EH (cell line): ENCODE results near the gene SMIM31.

ENCODE experiments used
- DNase-seq: peaks from one replicate; pipeline ENCODE4 v3.0.0-alpha.2; 2015; ENCODE audit warnings: low read depth

Gene SMIM31

GRCh38 chr4:164789047-164789446 is 35.1 kb downstream of the SMIM31 start:
- no peak for DNase-seq

- no peak for DNase-seq
These were observed 36.3 kb downstream of the SMIM31 start for GRCh38 chr4:164790249-164790648.

- no peak for DNase-seq
These were observed 45.5 kb downstream of the SMIM31 start for GRCh38 chr4:164799410-164799809.

GRCh38 chr4:164800786-164801185 is 46.9 kb downstream of the SMIM31 start:
- no peak for DNase-seq

GRCh38 chr4:164802301-164802901 is 48.5 kb downstream of the SMIM31 start:
- DNase-seq: no peak

- no peak for DNase-seq
These were observed 49.8 kb downstream of the SMIM31 start for GRCh38 chr4:164803702-164804101.

GRCh38 chr4:164807611-164808010 is 53.7 kb downstream of the SMIM31 start:
- no peak for DNase-seq

GRCh38 chr4:164813554-164813953 is 59.6 kb downstream of the SMIM31 start:
- no peak for DNase-seq

- no peak for DNase-seq
These were observed 61.8 kb downstream of the SMIM31 start for GRCh38 chr4:164815711-164816110.

GRCh38 chr4:164819366-164819765 is 65.4 kb downstream of the SMIM31 start:
- no peak for DNase-seq

- DNase-seq: no peak
These were observed 67.8 kb downstream of the SMIM31 start for GRCh38 chr4:164821711-164822110.

GRCh38 chr4:164824581-164824980 is 70.7 kb downstream of the SMIM31 start:
- DNase-seq: no peak

GRCh38 chr4:164828955-164829354 is 75.0 kb downstream of the SMIM31 start:
- no peak for DNase-seq

GRCh38 chr4:164846566-164846965 is 92.6 kb downstream of the SMIM31 start:
- no peak for DNase-seq

- no peak for DNase-seq
These were observed 93.1 kb downstream of the SMIM31 start for GRCh38 chr4:164847016-164847415.

GRCh38 chr4:164847967-164848649 is 94.2 kb downstream of the SMIM31 start:
- no peak for DNase-seq
